Lung (tissue), 12 donors: ENCODE data around the gene ABCC4. TPM values are rescaled to one million over a fixed set of nuclear protein-coding genes. Genes with fewer than 3 reads are reported as not detected.

Experiments
- ATAC-seq: fragments of 200-7000 bp; cut with Tn5 transposase; one replicate; pipeline ENCODE4 v1.9.1; 2020; ENCODE audit warnings: moderate number of reproducible peaks; ENCODE audit not compliant: insufficient read depth, low FRiP score
- DNase-seq, 3 donors: peaks; one replicate each; pipeline ENCODE4 v3.0.0-alpha.2; 2013 to 2017
- H3K27ac ChIP-seq, 2 donors: one replicate each; pipeline ENCODE4 v1.5.1; 2013; ENCODE audit warnings: mild to moderate bottlenecking in 2 of 2, moderate library complexity in 2 of 2, control low read depth in 1 of 2, inconsistent platforms in 1 of 2, low read depth in 1 of 2, low read length in 1 of 2
- H3K27me3 ChIP-seq, 3 donors: one replicate each; pipeline ENCODE4 v1.5.1; 2013; ENCODE audit warnings: low read length in 2 of 3; ENCODE audit not compliant: control insufficient read depth in 3 of 3, insufficient read depth in 3 of 3
- H3K36me3 ChIP-seq, 4 donors: one replicate each; pipeline ENCODE4 v1.5.1; 2013; ENCODE audit warnings: low read length in 4 of 4, mild to moderate bottlenecking in 1 of 4, moderate library complexity in 1 of 4; ENCODE audit not compliant: control insufficient read depth in 4 of 4, insufficient read depth in 4 of 4
- H3K4me1 ChIP-seq, 5 donors: one replicate each; pipeline ENCODE4 v1.5.1; 2013; ENCODE audit warnings: low read length in 5 of 5, mild to moderate bottlenecking in 2 of 5, moderate library complexity in 1 of 5; ENCODE audit not compliant: control insufficient read depth in 5 of 5, insufficient read depth in 5 of 5
- H3K4me3 ChIP-seq: one replicate; pipeline ENCODE4 v1.5.1; 2013; ENCODE audit warnings: mild to moderate bottlenecking, control low read depth, moderate library complexity
- H3K9ac ChIP-seq, 2 donors: one replicate each; pipeline ENCODE4 v1.5.1; 2013; ENCODE audit warnings: low read length in 2 of 2, control low read depth in 1 of 2; ENCODE audit not compliant: insufficient read depth in 1 of 2
- H3K9me3 ChIP-seq, 4 donors: one replicate each; pipeline ENCODE4 v1.5.1; 2013; ENCODE audit warnings: low read length in 3 of 4, mild to moderate bottlenecking in 1 of 4, moderate library complexity in 1 of 4; ENCODE audit not compliant: control insufficient read depth in 4 of 4, insufficient read depth in 3 of 4
- CTCF ChIP-seq: IDR thresholded peaks from 2 replicates; pipeline ENCODE4 v1.5.1; 2012; ENCODE audit warnings: mild to moderate bottlenecking; ENCODE audit errors: control extremely low read depth, extremely low read depth
- WGBS, 2 donors: extraction: QIAGEN DNeasy Blood & Tissue Kit; methylation state at CpG; one replicate each; pipeline ENCODE4 v1.1.7; 2013; 5-methylcytosine and 5-hydroxymethylcytosine counted together
- polyA plus RNA-seq, 2 donors: library from polyadenylated mRNA; stranded (reverse); fragments of 200-250 nt; gene quantifications; one replicate each; pipeline ENCODE4 v1.2.1, GENCODE V29; 2013
- total RNA-seq, 2 donors: library from RNA; depleted of rRNA in 1 of 2; stranded (reverse); fragments of >200 nt in 1 of 2; gene quantifications; one replicate each; pipeline ENCODE4 v1.2.1, GENCODE V29; 2014 to 2021
- donor health status: control.
- donor health status: control.
- donor health status: Bipolar disorder and iron deficiency.
- donor health status: healthy.
- donor health status: DM: yes; HTN: yes; CAD: no.

The ABCC4 gene
- total and polyA plus RNA-seq, 4 donors: 7.1 to 38.7 (median 20.6) TPM

GRCh38 chr13:95067303-95067702, 233.9 kb downstream of the ABCC4 start:
- no peak for ATAC-seq
- WGBS, 2 donors: 64 to 87% methylated on average over 3 of the region's 3 CpGs
- H3K4me1 ChIP-seq: no peaks in the 10 kb centered on the region

GRCh38 chr13:95060014-95060519, 241.2 kb downstream of the ABCC4 start:
- no peak overlapping the region for H3K27ac ChIP-seq
- DNase-seq (no peak), ATAC-seq (no peak)
- no peaks in the 10 kb centered on the region for H3K27me3 ChIP-seq
- no peaks in the 10 kb centered on the region for H3K9me3 ChIP-seq
- no peak overlapping the region for H3K9ac ChIP-seq
- WGBS, 2 donors: 89 to 92% methylated on average over 3 of the region's 3 CpGs
- no peaks in the 10 kb centered on the region for H3K4me1 ChIP-seq
- peaks cover 0 to 2% (median 1%) of the 10 kb centered on the region in 4 donors for H3K36me3 ChIP-seq
- TF ChIP-seq CTCF: no peak
- H3K4me3 ChIP-seq: no peak overlapping the region

More at GRCh38 chr13:95067303-95067702, 233.9 kb downstream of the ABCC4 start:
- Histone ChIP-seq H3K36me3 (peaks cover 0 to 10% (median 8%) of the 10 kb centered on the region in 4 donors), H3K27ac (no peak overlapping the region), H3K4me3 (no peak overlapping the region), H3K9me3 (peaks cover 0 to 3% (median 0%) of the 10 kb centered on the region in 4 donors), H3K27me3 (no peaks in the 10 kb centered on the region), H3K9ac (no peak overlapping the region)
- DNase-seq: no peak
- no peak for TF ChIP-seq CTCF

GRCh38 chr13:95059306-95059705, 241.9 kb downstream of the ABCC4 start:
- DNase-seq (no peak), ATAC-seq (no peak)
- H3K27ac ChIP-seq: no peak overlapping the region
- H3K4me1 ChIP-seq: no peaks in the 10 kb centered on the region
- H3K9me3 ChIP-seq: no peaks in the 10 kb centered on the region
- 88% methylated on average over 8 of the region's 8 CpGs for WGBS, 2 donors
- H3K9ac ChIP-seq: no peak overlapping the region
- H3K4me3 ChIP-seq: no peak overlapping the region
- H3K27me3 ChIP-seq: no peaks in the 10 kb centered on the region
- no peak for TF ChIP-seq CTCF
- H3K36me3 ChIP-seq: peaks cover 0 to 2% (median under 1%) of the 10 kb centered on the region in 4 donors

- WGBS, 2 donors: 87 to 92% methylated on average over 7 of the region's 7 CpGs
- H3K36me3 ChIP-seq: peaks cover 0 to 2% (median 0%) of the 10 kb centered on the region in 4 donors
- TF ChIP-seq CTCF: no peak
- no peak for ATAC-seq
- H3K4me1 ChIP-seq: no peaks in the 10 kb centered on the region
- H3K27ac ChIP-seq: no peak overlapping the region
- no peak overlapping the region for H3K4me3 ChIP-seq
- no peak overlapping the region for H3K9ac ChIP-seq
- no peaks in the 10 kb centered on the region for H3K27me3 ChIP-seq
- DNase-seq: no peak
- no peaks in the 10 kb centered on the region for H3K9me3 ChIP-seq
Measured at GRCh38 chr13:95058680-95059079, 242.6 kb downstream of the ABCC4 start.
